H9 (cell line): ENCODE measurements around the gene C3orf20. TPM values are rescaled to one million over a fixed set of nuclear protein-coding genes. Genes with fewer than 3 reads are reported as not detected.

Source experiments
- DNase-seq: peaks from one replicate; pipeline ENCODE4 v3.0.0-alpha.2; 2017
- H2AFZ ChIP-seq: one replicate; pipeline ENCODE4 v1.6.1; 2013; ENCODE audit warnings: mild to moderate bottlenecking, low read length, control low read depth, moderate library complexity
- H2AK5ac ChIP-seq: 2 replicates; pipeline ENCODE4 v1.6.1; 2013; ENCODE audit warnings: low read length, control low read depth, mixed read lengths; ENCODE audit not compliant: insufficient read length
- H2BK120ac ChIP-seq: one replicate; pipeline ENCODE4 v1.6.1; 2013; ENCODE audit warnings: low read depth, mild to moderate bottlenecking, low read length, control low read depth, inconsistent platforms; ENCODE audit not compliant: poor library complexity, severe bottlenecking
- H2BK12ac ChIP-seq: 2 replicates; pipeline ENCODE4 v1.6.1; 2013; ENCODE audit warnings: low read length, control low read depth, mixed read lengths, low read depth; ENCODE audit not compliant: insufficient read length
- H2BK15ac ChIP-seq: 2 replicates; pipeline ENCODE4 v1.6.1; 2013; ENCODE audit warnings: low read depth, low read length, control low read depth
- H2BK20ac ChIP-seq: one replicate; pipeline ENCODE4 v1.6.1; 2013; ENCODE audit warnings: low read depth, mild to moderate bottlenecking, low read length, control low read depth, inconsistent platforms; ENCODE audit not compliant: poor library complexity, severe bottlenecking
- H2BK5ac ChIP-seq: 2 replicates; pipeline ENCODE4 v1.6.1; 2013; ENCODE audit warnings: low read length, control low read depth, mixed read lengths; ENCODE audit not compliant: insufficient read length
- H3K14ac ChIP-seq: 2 replicates; pipeline ENCODE4 v1.6.1; 2013; ENCODE audit warnings: low read length, control low read depth; ENCODE audit not compliant: insufficient read depth
- H3K18ac ChIP-seq: 2 replicates; pipeline ENCODE4 v1.6.1; 2013; ENCODE audit warnings: low read depth, mild to moderate bottlenecking, mixed read lengths, low read length, control low read depth; ENCODE audit not compliant: insufficient read length
- H3K23ac ChIP-seq: 2 replicates; pipeline ENCODE4 v1.6.1; 2013; ENCODE audit warnings: low read length, control low read depth, mixed read lengths, low read depth; ENCODE audit not compliant: insufficient read length
- H3K23me2 ChIP-seq: 2 replicates; pipeline ENCODE4 v1.6.1; 2013; ENCODE audit warnings: low read depth, mild to moderate bottlenecking, mixed read lengths, low read length, control low read depth; ENCODE audit not compliant: insufficient read length, poor library complexity, severe bottlenecking
- H3K27ac ChIP-seq: 2 replicates; pipeline ENCODE4 v1.5.1; 2013; ENCODE audit warnings: low read length, control low read depth, mixed read lengths, low read depth; ENCODE audit not compliant: insufficient read length
- H3K27me3 ChIP-seq: 2 replicates; pipeline ENCODE4 v1.6.1; 2013; ENCODE audit warnings: low read length, control low read depth, inconsistent platforms; ENCODE audit not compliant: insufficient read depth
- H3K4ac ChIP-seq: 2 replicates; pipeline ENCODE4 v1.6.1; 2013; ENCODE audit warnings: low read depth, mild to moderate bottlenecking, control low read depth, inconsistent platforms, low read length, moderate library complexity
- H3K4me1 ChIP-seq: 2 replicates; pipeline ENCODE4 v1.6.1; 2013; ENCODE audit warnings: low read length, control low read depth, inconsistent platforms; ENCODE audit not compliant: insufficient read depth
- H3K4me2 ChIP-seq: 2 replicates; pipeline ENCODE4 v1.6.1; 2013; ENCODE audit warnings: low read length, control low read depth, mixed read lengths; ENCODE audit not compliant: insufficient read length, insufficient read depth
- H3K56ac ChIP-seq: 2 replicates; pipeline ENCODE4 v1.6.1; 2013; ENCODE audit warnings: low read depth, mild to moderate bottlenecking, mixed read lengths, low read length, control low read depth; ENCODE audit not compliant: insufficient read length
- H3K79me1 ChIP-seq: 2 replicates; pipeline ENCODE4 v1.6.1; 2013; ENCODE audit warnings: low read depth, mild to moderate bottlenecking, moderate library complexity, low read length, control low read depth, inconsistent platforms; ENCODE audit not compliant: insufficient read depth, poor library complexity, severe bottlenecking
- H3K79me2 ChIP-seq: 2 replicates; pipeline ENCODE4 v1.6.1; 2013; ENCODE audit warnings: low read length, control low read depth, inconsistent platforms; ENCODE audit not compliant: insufficient read depth
- H3K9ac ChIP-seq: 2 replicates; pipeline ENCODE4 v1.6.1; 2013; ENCODE audit warnings: low read length, control low read depth, mixed read lengths; ENCODE audit not compliant: insufficient read length; ENCODE audit errors: extremely low read depth
- H3K9me3 ChIP-seq: one replicate; pipeline ENCODE4 v1.6.1; 2013; ENCODE audit warnings: low read depth, low read length, inconsistent platforms; ENCODE audit not compliant: control insufficient read depth
- H3T11ph ChIP-seq: one replicate; pipeline ENCODE4 v1.6.1; 2013; ENCODE audit warnings: mild to moderate bottlenecking, low read length, control low read depth, inconsistent platforms
- H4K20me1 ChIP-seq: one replicate; pipeline ENCODE4 v1.6.1; 2013; ENCODE audit not compliant: control insufficient read depth, insufficient read length, insufficient read depth
- H4K5ac ChIP-seq: 2 replicates; pipeline ENCODE4 v1.6.1; 2013; ENCODE audit warnings: low read depth, mild to moderate bottlenecking, mixed read lengths, low read length, control low read depth; ENCODE audit not compliant: insufficient read length
- H4K8ac ChIP-seq: replicated peaks from 2 replicates; pipeline ENCODE4 v1.6.1; 2013; ENCODE audit warnings: low read length, control low read depth, mixed read lengths, low read depth; ENCODE audit not compliant: insufficient read length
- H4K91ac ChIP-seq: 2 replicates; pipeline ENCODE4 v1.6.1; 2013; ENCODE audit warnings: low read depth, mild to moderate bottlenecking, moderate library complexity, mixed read lengths, low read length, control low read depth; ENCODE audit not compliant: insufficient read length
- H3K27ac Mint-ChIP-seq, 3 experiments: 2 replicates in 2 of 3; 3 replicates in 1 of 3; pipeline ENCODE4 v1.8.0; 2020 to 2021; ENCODE audit warnings: mixed read lengths in 3 of 3, mild to moderate bottlenecking in 1 of 3, moderate library complexity in 1 of 3
- H3K27me3 Mint-ChIP-seq: 2 replicates; pipeline ENCODE4 v1.8.0; 2021; ENCODE audit warnings: low read depth, mild to moderate bottlenecking, moderate library complexity, mixed read lengths
- H3K36me3 Mint-ChIP-seq, 3 experiments: 2 replicates in 2 of 3; 3 replicates in 1 of 3; pipeline ENCODE4 v1.8.0; 2020 to 2021; ENCODE audit warnings: low read depth in 3 of 3, mixed read lengths in 3 of 3; ENCODE audit not compliant: insufficient read depth in 1 of 3
- H3K4me1 Mint-ChIP-seq, 2 experiments: 2 replicates each; pipeline ENCODE4 v1.8.0; 2020; ENCODE audit warnings: mixed read lengths in 2 of 2
- H3K4me3 Mint-ChIP-seq, 2 experiments: 2 replicates in 1 of 2; 3 replicates in 1 of 2; pipeline ENCODE4 v1.8.0; 2020 to 2021; ENCODE audit warnings: mild to moderate bottlenecking in 2 of 2, mixed read lengths in 2 of 2, moderate library complexity in 1 of 2
- H3K9me3 Mint-ChIP-seq, 2 experiments: 2 replicates in 1 of 2; 3 replicates in 1 of 2; pipeline ENCODE4 v1.8.0; 2020; ENCODE audit warnings: mild to moderate bottlenecking in 2 of 2, mixed read lengths in 2 of 2, moderate library complexity in 1 of 2
- WGBS: extraction: QIAGEN DNeasy Blood & Tissue Kit; methylation state at CpG from one replicate; pipeline ENCODE4 v1.1.7; 2013; ENCODE audit warnings: missing lambda C conversion rate, low lambda C conversion rate, mixed read lengths; ENCODE audit not compliant: insufficient read length; ENCODE audit errors: extremely low coverage; 5-methylcytosine and 5-hydroxymethylcytosine counted together
- total RNA-seq: library from RNA; stranded (reverse); gene quantifications from 2 replicates; pipeline ENCODE4 v1.2.1, GENCODE V29; 2021
- TF ChIP-seq, protein P1 (sequence below): fragments of 200-600 bp; sonication (generic); conservative IDR thresholded peaks from 3 replicates; pipeline ENCODE4 v1.8.0; 2021; ENCODE audit warnings: antibody characterized with exemption, mild to moderate bottlenecking

Gene C3orf20
- total RNA-seq, 1 experiment from 2014 or later: not detected

DNA sequence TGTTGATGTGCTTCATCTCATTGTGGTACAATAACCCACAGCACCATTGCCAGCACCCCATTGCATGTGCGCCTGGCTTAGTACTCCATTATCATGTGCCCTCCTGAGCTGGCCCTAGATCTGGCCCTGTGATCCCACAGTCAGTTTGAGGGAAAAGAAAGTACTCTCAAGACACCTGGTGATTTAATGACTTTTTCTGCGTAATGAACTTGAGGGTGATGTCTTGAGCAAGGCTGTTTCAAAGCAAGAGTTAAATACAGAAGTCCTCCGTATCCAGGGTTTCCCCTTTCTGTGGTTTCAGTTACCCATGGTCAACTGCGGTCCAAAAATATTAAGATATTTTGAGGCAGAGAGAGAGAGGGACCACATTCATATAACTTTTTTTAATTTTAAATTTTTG lies 16.3 kb downstream of the C3orf20 start:
- no peak overlapping the region for H3K14ac ChIP-seq
- no peak overlapping the region for H2BK120ac ChIP-seq
- Mint-ChIP-seq H3K4me1 (no peaks in the 10 kb centered on the region), H3K36me3 (no peaks in the 10 kb centered on the region), H3K27ac (no peak overlapping the region), H3K27me3 (peaks cover 51% of the 10 kb centered on the region), H3K9me3 (no peaks in the 10 kb centered on the region), H3K4me3 (no peak overlapping the region)
- no peaks in the 10 kb centered on the region for H3K4me1 ChIP-seq
- H3K27ac ChIP-seq: no peak overlapping the region
- no peak overlapping the region for H2BK20ac ChIP-seq
- no peaks in the 10 kb centered on the region for H3K23me2 ChIP-seq
- H3K4ac ChIP-seq: no peak overlapping the region
- WGBS: no CpG with 5 or more reads among the region's 4 CpGs
- H3K23ac ChIP-seq: no peak overlapping the region
- TF ChIP-seq, protein P1, sequence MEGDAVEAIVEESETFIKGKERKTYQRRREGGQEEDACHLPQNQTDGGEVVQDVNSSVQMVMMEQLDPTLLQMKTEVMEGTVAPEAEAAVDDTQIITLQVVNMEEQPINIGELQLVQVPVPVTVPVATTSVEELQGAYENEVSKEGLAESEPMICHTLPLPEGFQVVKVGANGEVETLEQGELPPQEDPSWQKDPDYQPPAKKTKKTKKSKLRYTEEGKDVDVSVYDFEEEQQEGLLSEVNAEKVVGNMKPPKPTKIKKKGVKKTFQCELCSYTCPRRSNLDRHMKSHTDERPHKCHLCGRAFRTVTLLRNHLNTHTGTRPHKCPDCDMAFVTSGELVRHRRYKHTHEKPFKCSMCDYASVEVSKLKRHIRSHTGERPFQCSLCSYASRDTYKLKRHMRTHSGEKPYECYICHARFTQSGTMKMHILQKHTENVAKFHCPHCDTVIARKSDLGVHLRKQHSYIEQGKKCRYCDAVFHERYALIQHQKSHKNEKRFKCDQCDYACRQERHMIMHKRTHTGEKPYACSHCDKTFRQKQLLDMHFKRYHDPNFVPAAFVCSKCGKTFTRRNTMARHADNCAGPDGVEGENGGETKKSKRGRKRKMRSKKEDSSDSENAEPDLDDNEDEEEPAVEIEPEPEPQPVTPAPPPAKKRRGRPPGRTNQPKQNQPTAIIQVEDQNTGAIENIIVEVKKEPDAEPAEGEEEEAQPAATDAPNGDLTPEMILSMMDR: no peak
- H3K56ac ChIP-seq: no peak overlapping the region
- no peak overlapping the region for H2BK5ac ChIP-seq
- no peak overlapping the region for H2BK15ac ChIP-seq
- H4K8ac ChIP-seq: no peak overlapping the region
- no peak overlapping the region for H2AFZ ChIP-seq
- no peaks in the 10 kb centered on the region for H3K9me3 ChIP-seq
- no peaks in the 10 kb centered on the region for H3K79me1 ChIP-seq
- no peak overlapping the region for H4K5ac ChIP-seq
- H3K9ac ChIP-seq: no peak overlapping the region
- no peak for DNase-seq
- H3K79me2 ChIP-seq: no peaks in the 10 kb centered on the region
- no peak overlapping the region for H3K4me2 ChIP-seq
- no peaks in the 10 kb centered on the region for H3K27me3 ChIP-seq
- H3T11ph ChIP-seq: no peak overlapping the region
- no peak overlapping the region for H4K91ac ChIP-seq
- H3K18ac ChIP-seq: no peak overlapping the region
- no peaks in the 10 kb centered on the region for H4K20me1 ChIP-seq
- no peak overlapping the region for H2AK5ac ChIP-seq
- no peak overlapping the region for H2BK12ac ChIP-seq
